Psoas muscle (tissue), 8 donors: ENCODE results near the gene ZNF575. TPM values are rescaled to one million over a fixed set of nuclear protein-coding genes. Genes with fewer than 3 reads are reported as not detected.

Source experiments
- ATAC-seq, 4 donors: fragments of 200-7000 bp; cut with Tn5 transposase; one replicate each; pipeline ENCODE4 v1.9.1; 2020; ENCODE audit warnings: moderate library complexity in 3 of 4, mild to moderate bottlenecking in 2 of 4
- DNase-seq, 2 donors: peaks; one replicate each; pipeline ENCODE4 v3.0.0-alpha.2; 2020
- H3K27ac ChIP-seq: fragments of 200-600 bp; one replicate; pipeline ENCODE4 v1.8.0; 2022
- H3K27me3 ChIP-seq, 3 donors: fragments of 200-600 bp in 1 of 3; one replicate each; pipeline versions ENCODE4 v1.6.1 to v1.8.0; 2013 to 2022; ENCODE audit warnings: low read length in 2 of 3, mild to moderate bottlenecking in 2 of 3, moderate library complexity in 1 of 3; ENCODE audit not compliant: insufficient read depth in 3 of 3
- H3K36me3 ChIP-seq, 2 donors: fragments of 200-600 bp in 1 of 2; one replicate each; pipeline versions ENCODE4 v1.6.1 to v1.8.0; 2013 to 2022; ENCODE audit warnings: low read depth in 1 of 2, mild to moderate bottlenecking in 1 of 2, moderate library complexity in 1 of 2; ENCODE audit not compliant: insufficient read depth in 1 of 2
- H3K4me1 ChIP-seq: fragments of 200-600 bp; one replicate; pipeline ENCODE4 v1.8.0; 2022
- H3K4me3 ChIP-seq: fragments of 200-600 bp; one replicate; pipeline ENCODE4 v1.8.0; 2022; ENCODE audit warnings: mild to moderate bottlenecking
- H3K9me3 ChIP-seq: fragments of 200-600 bp; one replicate; pipeline ENCODE4 v1.8.0; 2022
- CTCF ChIP-seq: fragments of 200-600 bp; IDR thresholded peaks from one replicate; pipeline ENCODE4 v1.8.0; 2022; ENCODE audit warnings: antibody characterized with exemption
- WGBS, 3 donors: extraction: QIAGEN DNeasy Blood & Tissue Kit; methylation state at CpG; one replicate each; pipeline versions ENCODE4 v1.1.6 to v1.1.7; 2013; 5-methylcytosine and 5-hydroxymethylcytosine counted together
- intact Hi-C, 2 donors: fragments of 100-400 bp; cut with DNase I; formaldehyde crosslinking; loops; one replicate each; pipeline versions ENCODE4 v1.11.0 to v1.14.2; 2022
- polyA plus RNA-seq, 3 donors: library from polyadenylated mRNA; stranded (reverse); fragments of 200-250 nt; gene quantifications; one replicate each; pipeline ENCODE4 v1.2.3, GENCODE V29; 2013
- total RNA-seq, 4 donors: library from RNA; stranded (reverse); fragmentation: NEBNext Ultra II Directional in 2 of 4; extraction: Animal tissue kit (Norgen Biotek cat#: 25700) in 2 of 4; gene quantifications; one replicate each; pipeline versions ENCODE4 v1.2.1 to v1.2.4, GENCODE V29; 2021 to 2023
- donor health status: healthy with polysubstance abuse.
- donor health status: DM: no; HTN: no; CAD: no; lungs with moderate emphysema.
- donor health status: Bipolar disorder and iron deficiency.
- donor health status: healthy.
- donor health status: DM: yes; HTN: yes; CAD: no.
- donor health status: DM: no; HTN: no; CAD: no.
- donor health status: DM: no; HTN: no; CAD: no.
- donor health status: DM: yes; HTN: yes; CAD: no.

Gene ZNF575
- total and polyA plus RNA-seq, 7 donors, result 0.23 to 1.6 (median 1.0) TPM

DNA sequence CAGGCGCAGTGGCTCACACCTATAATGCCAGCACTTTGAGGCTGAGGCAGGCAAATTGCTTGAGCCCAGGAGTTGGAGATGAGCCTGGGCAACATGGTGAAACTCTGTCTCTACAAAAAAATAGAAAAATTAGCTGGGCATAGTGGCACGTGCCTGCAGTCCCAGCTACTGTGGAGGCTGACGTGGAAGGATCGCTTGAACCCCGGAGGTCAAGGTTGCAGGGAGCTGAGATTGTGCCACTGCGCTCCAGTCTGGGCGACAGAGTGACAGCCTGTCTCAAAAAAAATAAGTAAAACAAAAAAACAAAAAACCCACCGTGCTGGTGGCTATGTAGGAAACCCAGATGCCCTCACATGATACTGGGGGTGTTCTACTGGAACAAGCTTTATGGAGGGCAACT is 44.8 kb upstream of the ZNF575 start:
- WGBS, 3 donors, result 88 to 95% (median 92%) methylated on average over 8 of the region's 8 CpGs
- ATAC-seq (no peak), DNase-seq (no peak)
- Histone ChIP-seq H3K4me1 (no peaks in the 10 kb centered on the region), H3K9me3 (no peaks in the 10 kb centered on the region), H3K36me3 (no peaks in the 10 kb centered on the region), H3K27me3 (no peaks in the 10 kb centered on the region), H3K27ac (no peak overlapping the region), H3K4me3 (no peak overlapping the region)
- intact Hi-C loops, result no loop called here
- TF ChIP-seq CTCF, result no peak

- ATAC-seq (no peak), DNase-seq (no peak)
- Histone ChIP-seq H3K4me1 (no peaks in the 10 kb centered on the region), H3K9me3 (no peaks in the 10 kb centered on the region), H3K4me3 (no peak overlapping the region), H3K27ac (no peak overlapping the region), H3K36me3 (no peaks in the 10 kb centered on the region), H3K27me3 (no peaks in the 10 kb centered on the region)
- TF ChIP-seq CTCF, result no peak
- intact Hi-C loops, result no loop called here
- 65 to 70% (median 70%) methylated on average over 5 of the region's 5 CpGs for WGBS, 3 donors
Measured at GRCh38 chr19:43489310-43489709, 43.7 kb upstream of the ZNF575 start.

- ATAC-seq, result no peak
- WGBS, 3 donors, result 89 to 94% (median 92%) methylated on average over 7 of the region's 7 CpGs
Measured at GRCh38 chr19:43489979-43490599, 42.9 kb upstream of the ZNF575 start.

GRCh38 chr19:43490759-43491158 is 42.2 kb upstream of the ZNF575 start:
- H3K27ac ChIP-seq, result no peak overlapping the region
- no peak for TF ChIP-seq CTCF
- ATAC-seq (no peak), DNase-seq (no peak)
- no peaks in the 10 kb centered on the region for H3K27me3 ChIP-seq
- intact Hi-C loops, result no loop called here
- peaks cover 0 to 11% of the 10 kb centered on the region in 2 donors for H3K36me3 ChIP-seq
- WGBS, 3 donors, result 91 to 93% (median 91%) methylated on average over 5 of the region's 5 CpGs
- no peaks in the 10 kb centered on the region for H3K4me1 ChIP-seq
- no peaks in the 10 kb centered on the region for H3K9me3 ChIP-seq
- no peak overlapping the region for H3K4me3 ChIP-seq

More at GRCh38 chr19:43489979-43490599, 42.9 kb upstream of the ZNF575 start:
- intact Hi-C loops, result no loop called here
- no peaks in the 10 kb centered on the region for H3K9me3 ChIP-seq
- no peaks in the 10 kb centered on the region for H3K27me3 ChIP-seq
- DNase-seq, result no peak
- H3K4me3 ChIP-seq, result no peak overlapping the region
- peaks cover 0 to 5% of the 10 kb centered on the region in 2 donors for H3K36me3 ChIP-seq
- H3K4me1 ChIP-seq, result no peaks in the 10 kb centered on the region
- H3K27ac ChIP-seq, result no peak overlapping the region
- no peak for TF ChIP-seq CTCF

DNA sequence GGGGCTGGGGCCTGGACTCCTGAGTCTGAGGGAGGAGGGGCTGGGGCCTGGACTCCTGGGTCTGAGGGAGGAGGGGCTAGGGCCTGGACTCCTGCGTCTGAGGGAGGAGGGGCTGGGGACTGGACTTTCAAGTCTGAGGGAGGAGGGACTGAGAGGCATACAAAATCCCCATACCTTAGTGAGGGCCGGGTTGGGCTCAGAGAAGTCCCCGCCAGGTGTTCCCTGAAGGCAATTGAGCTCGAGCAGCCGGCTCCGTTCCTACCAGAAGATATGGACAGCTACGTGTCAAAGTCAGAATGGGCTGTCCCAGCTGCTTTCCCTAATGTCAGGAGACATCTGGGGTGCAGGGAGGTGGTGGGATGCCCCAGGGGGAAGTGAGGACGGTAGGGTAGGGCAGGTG is 37.9 kb upstream of the ZNF575 start:
- Histone ChIP-seq H3K27ac (no peak overlapping the region), H3K4me1 (no peaks in the 10 kb centered on the region), H3K27me3 (no peaks in the 10 kb centered on the region), H3K9me3 (no peaks in the 10 kb centered on the region), H3K4me3 (no peak overlapping the region), H3K36me3 (peaks cover 0 to 34% of the 10 kb centered on the region in 2 donors)
- intact Hi-C loops, result no loop called here
- 78 to 84% (median 80%) methylated on average over 8 of the region's 8 CpGs for WGBS, 3 donors
- DNase-seq (no peak), ATAC-seq (no peak)
- TF ChIP-seq CTCF, result no peak
